22Rv1 (cell line): ENCODE measurements around the gene EID2.

Experiments used
- ZFX ChIP-seq: fragments of 450-650 bp; IDR thresholded peaks from 2 replicates; pipeline ENCODE4 v1.6.1; 2017; ENCODE audit warnings: antibody characterized with exemption, borderline replicate concordance
- TF ChIP-seq, protein P1 (sequence below): fragments of 450-650 bp; IDR thresholded peaks from 2 replicates; pipeline ENCODE4 v1.5.1; 2017; ENCODE audit warnings: mild to moderate bottlenecking

- TF ChIP-seq, protein P1, sequence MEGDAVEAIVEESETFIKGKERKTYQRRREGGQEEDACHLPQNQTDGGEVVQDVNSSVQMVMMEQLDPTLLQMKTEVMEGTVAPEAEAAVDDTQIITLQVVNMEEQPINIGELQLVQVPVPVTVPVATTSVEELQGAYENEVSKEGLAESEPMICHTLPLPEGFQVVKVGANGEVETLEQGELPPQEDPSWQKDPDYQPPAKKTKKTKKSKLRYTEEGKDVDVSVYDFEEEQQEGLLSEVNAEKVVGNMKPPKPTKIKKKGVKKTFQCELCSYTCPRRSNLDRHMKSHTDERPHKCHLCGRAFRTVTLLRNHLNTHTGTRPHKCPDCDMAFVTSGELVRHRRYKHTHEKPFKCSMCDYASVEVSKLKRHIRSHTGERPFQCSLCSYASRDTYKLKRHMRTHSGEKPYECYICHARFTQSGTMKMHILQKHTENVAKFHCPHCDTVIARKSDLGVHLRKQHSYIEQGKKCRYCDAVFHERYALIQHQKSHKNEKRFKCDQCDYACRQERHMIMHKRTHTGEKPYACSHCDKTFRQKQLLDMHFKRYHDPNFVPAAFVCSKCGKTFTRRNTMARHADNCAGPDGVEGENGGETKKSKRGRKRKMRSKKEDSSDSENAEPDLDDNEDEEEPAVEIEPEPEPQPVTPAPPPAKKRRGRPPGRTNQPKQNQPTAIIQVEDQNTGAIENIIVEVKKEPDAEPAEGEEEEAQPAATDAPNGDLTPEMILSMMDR = peak; percentile 4; the same call in 1 of the 2 replicates
- no peak for TF ChIP-seq ZFX
Observed at GRCh38 chr19:39506944-39507714, 32.8 kb downstream of the EID2 start.
